Astrocyte (in vitro differentiated cells and primary cell): Measurements from ENCODE around the gene STK39. TPM values are rescaled to one million over a fixed set of nuclear protein-coding genes. Genes with fewer than 3 reads are reported as not detected.

Source experiments
- DNase-seq: peaks from one replicate; pipeline ENCODE4 v3.0.0-alpha.2; 2010; ENCODE audit warnings: low read depth
- FAIRE-seq: peaks from 2 replicates; lab custom pipeline; 2011; peaks lifted over from hg19 to GRCh38; lab: Jason Lieb, UNC
- H2AFZ ChIP-seq: 2 replicates; pipeline ENCODE4 v1.6.0; 2012; ENCODE audit warnings: low read depth, low read length, inconsistent platforms
- H3K27ac ChIP-seq: 2 replicates; pipeline ENCODE4 v1.5.1; 2011; ENCODE audit warnings: low read depth, low read length, inconsistent platforms
- H3K27me3 ChIP-seq: 2 replicates; pipeline ENCODE4 v1.6.0; 2011; ENCODE audit warnings: low read length, inconsistent platforms; ENCODE audit not compliant: insufficient read depth
- H3K36me3 ChIP-seq: 2 replicates; pipeline ENCODE4 v1.5.1; 2011; ENCODE audit warnings: low read length, inconsistent platforms; ENCODE audit not compliant: insufficient read depth
- H3K4me1 ChIP-seq: 2 replicates; pipeline ENCODE4 v1.5.1; 2011; ENCODE audit warnings: low read length, inconsistent platforms; ENCODE audit not compliant: insufficient read depth
- H3K4me2 ChIP-seq: 2 replicates; pipeline ENCODE4 v1.6.0; 2012; ENCODE audit warnings: low read length, inconsistent platforms
- H3K4me3 ChIP-seq: 2 replicates; pipeline ENCODE4 v1.5.1; 2011; ENCODE audit warnings: low read depth, mild to moderate bottlenecking, low read length, inconsistent platforms; ENCODE audit not compliant: insufficient read depth
- H3K79me2 ChIP-seq: 2 replicates; pipeline ENCODE4 v1.6.0; 2012; ENCODE audit warnings: mild to moderate bottlenecking, low read length, inconsistent platforms; ENCODE audit not compliant: insufficient read depth
- H3K9ac ChIP-seq: 2 replicates; pipeline ENCODE4 v1.6.0; 2012; ENCODE audit warnings: mild to moderate bottlenecking, low read length, inconsistent platforms
- H3K9me3 ChIP-seq: 2 replicates; pipeline ENCODE4 v1.5.1; 2012; ENCODE audit warnings: low read depth, mild to moderate bottlenecking, low read length, inconsistent platforms; ENCODE audit not compliant: insufficient read depth
- H4K20me1 ChIP-seq: 2 replicates; pipeline ENCODE4 v1.6.0; 2012; ENCODE audit warnings: low read length, inconsistent platforms; ENCODE audit not compliant: insufficient read depth
- H3K27ac Mint-ChIP-seq: one replicate; pipeline ENCODE4 v1.8.0; 2021; ENCODE audit warnings: mild to moderate bottlenecking, mixed read lengths; ENCODE audit not compliant: unreplicated experiment
- H3K27me3 Mint-ChIP-seq: one replicate; pipeline ENCODE4 v1.8.0; 2021; ENCODE audit warnings: low read depth, mixed read lengths; ENCODE audit not compliant: unreplicated experiment
- H3K36me3 Mint-ChIP-seq: one replicate; pipeline ENCODE4 v1.8.0; 2021; ENCODE audit warnings: low read depth, mixed read lengths; ENCODE audit not compliant: unreplicated experiment
- H3K4me1 Mint-ChIP-seq: one replicate; pipeline ENCODE4 v1.8.0; 2021; ENCODE audit warnings: low read depth, mixed read lengths; ENCODE audit not compliant: unreplicated experiment
- H3K4me3 Mint-ChIP-seq: one replicate; pipeline ENCODE4 v1.8.0; 2021; ENCODE audit warnings: mild to moderate bottlenecking, moderate library complexity, mixed read lengths; ENCODE audit not compliant: unreplicated experiment
- H3K9me3 Mint-ChIP-seq: one replicate; pipeline ENCODE4 v1.8.0; 2021; ENCODE audit warnings: mild to moderate bottlenecking, mixed read lengths; ENCODE audit not compliant: unreplicated experiment
- CTCF ChIP-seq: IDR thresholded peaks from 2 replicates; pipeline ENCODE4 v1.5.1; 2011; ENCODE audit warnings: low read depth, mild to moderate bottlenecking, inconsistent platforms, low read length, moderate library complexity; ENCODE audit not compliant: insufficient read depth
- EZH2 ChIP-seq: IDR thresholded peaks from 2 replicates; pipeline ENCODE4 v1.6.1; 2012; ENCODE audit warnings: mild to moderate bottlenecking, low read length, inconsistent platforms; ENCODE audit not compliant: insufficient read depth
- total RNA-seq: library from RNA; stranded (reverse); gene quantifications from 2 replicates; pipeline ENCODE4 v1.2.1, GENCODE V29; 2021

The STK39 gene
- total RNA-seq, 1 donor from 2014 or later: 23.4 TPM

GRCh38 chr2:168140892-168141291 is 106.5 kb downstream of the STK39 start:
- peaks cover 2% of the 10 kb centered on the region for H3K36me3 Mint-ChIP-seq
- H3K36me3 ChIP-seq: no peaks in the 10 kb centered on the region
- no peaks in the 10 kb centered on the region for H3K9me3 ChIP-seq
- no peaks in the 10 kb centered on the region for H3K27me3 ChIP-seq
- H3K4me1 Mint-ChIP-seq: peaks cover 1% of the 10 kb centered on the region
- H4K20me1 ChIP-seq: peaks cover 4% of the 10 kb centered on the region
- H3K4me2 ChIP-seq: no peak overlapping the region
- H3K4me1 ChIP-seq: no peaks in the 10 kb centered on the region
- no peaks in the 10 kb centered on the region for H3K79me2 ChIP-seq
- H3K9me3 Mint-ChIP-seq: no peaks in the 10 kb centered on the region
- no peak for TF ChIP-seq EZH2
- TF ChIP-seq CTCF: no peak
- no peak overlapping the region for H3K27ac Mint-ChIP-seq
- no peak overlapping the region for H3K9ac ChIP-seq
- H3K4me3 ChIP-seq: no peak overlapping the region
- H3K4me3 Mint-ChIP-seq: no peak overlapping the region
- no peak overlapping the region for H2AFZ ChIP-seq
- H3K27me3 Mint-ChIP-seq: no peaks in the 10 kb centered on the region
- H3K27ac ChIP-seq: no peak overlapping the region
- FAIRE-seq (no peak), DNase-seq (no peak)

- Mint-ChIP-seq H3K4me3 (no peak overlapping the region), H3K27ac (no peak overlapping the region), H3K9me3 (no peaks in the 10 kb centered on the region), H3K36me3 (peaks cover 2% of the 10 kb centered on the region), H3K4me1 (peaks cover 1% of the 10 kb centered on the region), H3K27me3 (no peaks in the 10 kb centered on the region)
- Histone ChIP-seq H3K36me3 (no peaks in the 10 kb centered on the region), H3K27me3 (no peaks in the 10 kb centered on the region), H2AFZ (no peak overlapping the region), H3K4me1 (no peaks in the 10 kb centered on the region), H3K79me2 (no peaks in the 10 kb centered on the region), H3K27ac (peak overlapping the region; percentile 4), H3K9ac (peak overlapping the region; percentile 11), H4K20me1 (peaks cover 4% of the 10 kb centered on the region), H3K9me3 (no peaks in the 10 kb centered on the region), H3K4me2 (no peak overlapping the region), H3K4me3 (no peak overlapping the region)
- peak; percentile 78 for DNase-seq
- TF ChIP-seq CTCF: no peak
- no peak for TF ChIP-seq EZH2
- FAIRE-seq: no peak
Observed at GRCh38 chr2:168139852-168140251, 107.5 kb downstream of the STK39 start.

- Mint-ChIP-seq H3K9me3 (no peaks in the 10 kb centered on the region), H3K4me1 (peaks cover 1% of the 10 kb centered on the region), H3K27me3 (no peaks in the 10 kb centered on the region), H3K4me3 (no peak overlapping the region), H3K27ac (no peak overlapping the region), H3K36me3 (peaks cover 2% of the 10 kb centered on the region)
- Histone ChIP-seq H3K4me2 (no peak overlapping the region), H3K27me3 (no peaks in the 10 kb centered on the region), H3K79me2 (no peaks in the 10 kb centered on the region), H3K27ac (no peak overlapping the region), H2AFZ (no peak overlapping the region), H3K9me3 (no peaks in the 10 kb centered on the region), H3K36me3 (no peaks in the 10 kb centered on the region), H3K4me1 (no peaks in the 10 kb centered on the region), H3K9ac (no peak overlapping the region), H4K20me1 (peaks cover 3% of the 10 kb centered on the region), H3K4me3 (no peak overlapping the region)
- FAIRE-seq: no peak
- DNase-seq: no peak
- TF ChIP-seq EZH2: no peak
- no peak for TF ChIP-seq CTCF
Observed at GRCh38 chr2:168138901-168139300, 108.5 kb downstream of the STK39 start.
